Fibroblast of lung (primary cell): ENCODE data around the gene RAB28.

Source experiments
- CTCF ChIP-seq, 2 donors: IDR thresholded peaks in 1 of 2; conservative IDR thresholded peaks in 1 of 2; 1 replicate in 1 of 2; 2 replicates in 1 of 2; pipeline ENCODE4 v1.5.1; 2011 to 2012; ENCODE audit warnings: low read length in 2 of 2, control low read depth in 1 of 2, inconsistent platforms in 1 of 2, low read depth in 1 of 2, mild to moderate bottlenecking in 1 of 2
- EZH2 ChIP-seq: IDR thresholded peaks from 2 replicates; pipeline ENCODE4 v1.5.1; 2012; ENCODE audit warnings: low read length, control low read depth, mild to moderate bottlenecking; ENCODE audit errors: missing control alignments

GRCh38 chr4:13403833-13404232 is 80.3 kb downstream of the RAB28 start:
- TF ChIP-seq CTCF (conservative IDR thresholded peaks at IDR 0.05 in 1 of 2, IDR thresholded peaks at IDR 0.05 in 1 of 2; ENCODE audit: low read depth in 1 of 2, low read length in 2 of 2) (no peak), EZH2 (no peak)
